BJ (cell line): ENCODE measurements around the gene FLNB. TPM values are rescaled to one million over a fixed set of nuclear protein-coding genes. Genes with fewer than 3 reads are reported as not detected.

Experiments
- CTCF ChIA-PET: fragments of 350-600 bp; formaldehyde crosslinking; extraction: SDS; loops from one replicate; lab custom pipeline; 2021; ENCODE audit warnings: antibody characterized with exemption, inconsistent platforms; lab: Yijun Ruan, JAX
- POLR2A ChIA-PET: fragments of 300-600 bp; sonication (Branson Sonifier 250); formaldehyde crosslinking; extraction: SDS; loops from one replicate; lab custom pipeline; 2021; ENCODE audit warnings: antibody characterized with exemption; lab: Charles Lee
- DNase-seq: peaks from one replicate; pipeline ENCODE4 v3.0.0-alpha.2; 2011; ENCODE audit warnings: low read depth
- H3K27me3 ChIP-seq: 2 replicates; pipeline ENCODE4 v1.6.0; 2011; ENCODE audit warnings: low read length; ENCODE audit not compliant: control insufficient read depth, insufficient read depth
- H3K36me3 ChIP-seq: 2 replicates; pipeline ENCODE4 v1.5.1; 2011; ENCODE audit warnings: low read length; ENCODE audit not compliant: control insufficient read depth, insufficient read depth
- H3K4me3 ChIP-seq: 2 replicates; pipeline ENCODE4 v1.5.1; 2011; ENCODE audit warnings: low read depth, mild to moderate bottlenecking, control low read depth, low read length
- polyA plus RNA-seq: library from polyadenylated mRNA; depleted of rRNA; stranded (reverse); fragments of >200 nt; gene quantifications from 2 replicates; pipeline ENCODE4 v1.2.3, GENCODE V29; 2011
- TF ChIP-seq, protein P1 (sequence below): IDR thresholded peaks from 2 replicates; pipeline ENCODE4 v1.5.1; 2011; ENCODE audit warnings: low read depth, mild to moderate bottlenecking, control low read depth, inconsistent platforms, low read length, moderate library complexity; ENCODE audit not compliant: insufficient read depth

The FLNB gene
- polyA plus RNA-seq, 1 experiment, result 111 TPM

DNA sequence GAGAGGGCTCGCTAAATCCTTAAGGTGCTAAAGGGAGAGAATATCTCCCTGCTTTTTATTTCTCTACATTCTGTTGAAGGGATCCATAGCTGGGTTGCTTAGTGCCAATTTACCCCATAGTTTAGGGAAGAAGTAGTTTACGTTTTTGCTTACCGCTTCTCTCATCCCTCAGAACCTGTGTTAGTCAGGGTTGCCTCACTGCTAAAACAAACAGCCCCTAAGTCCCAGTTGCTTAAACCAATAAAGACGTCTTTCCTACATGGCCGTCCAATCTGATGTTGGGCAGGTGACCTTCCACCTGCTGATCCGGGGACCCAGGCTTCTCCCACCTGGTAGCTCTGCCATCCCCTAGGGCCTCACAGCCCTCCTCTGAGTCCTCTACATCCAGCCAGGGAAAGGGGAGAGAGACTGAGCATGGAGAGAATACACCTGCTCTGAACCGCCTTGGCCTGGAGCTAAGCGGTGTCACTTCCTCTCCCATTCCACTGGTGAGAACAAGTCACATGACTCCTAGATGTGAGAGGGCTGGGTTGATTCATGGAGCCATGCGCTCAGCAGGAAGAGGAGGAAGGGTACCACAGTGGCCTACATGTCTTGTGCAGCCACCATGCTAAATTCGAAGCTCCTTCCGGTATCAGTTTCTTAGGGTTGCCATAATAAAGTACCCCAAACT is 176.2 kb downstream of the FLNB start:
- Histone ChIP-seq H3K27me3 (no peaks in the 10 kb centered on the region; the same call in none of the 2 replicates), H3K4me3 (no peak overlapping the region), H3K36me3 (no peaks in the 10 kb centered on the region)
- DNase-seq, result no peak
- ChIA-PET POLR2A (no interaction called here), CTCF (interaction anchor here (1.2 to 9.9 kb wide), 6 partner anchors 17 to 222 kb away, joined by 4 to 240 read pairs (median 24); partner anchors contain the start of genes HTD2 and RPP14)
- TF ChIP-seq, protein P1, sequence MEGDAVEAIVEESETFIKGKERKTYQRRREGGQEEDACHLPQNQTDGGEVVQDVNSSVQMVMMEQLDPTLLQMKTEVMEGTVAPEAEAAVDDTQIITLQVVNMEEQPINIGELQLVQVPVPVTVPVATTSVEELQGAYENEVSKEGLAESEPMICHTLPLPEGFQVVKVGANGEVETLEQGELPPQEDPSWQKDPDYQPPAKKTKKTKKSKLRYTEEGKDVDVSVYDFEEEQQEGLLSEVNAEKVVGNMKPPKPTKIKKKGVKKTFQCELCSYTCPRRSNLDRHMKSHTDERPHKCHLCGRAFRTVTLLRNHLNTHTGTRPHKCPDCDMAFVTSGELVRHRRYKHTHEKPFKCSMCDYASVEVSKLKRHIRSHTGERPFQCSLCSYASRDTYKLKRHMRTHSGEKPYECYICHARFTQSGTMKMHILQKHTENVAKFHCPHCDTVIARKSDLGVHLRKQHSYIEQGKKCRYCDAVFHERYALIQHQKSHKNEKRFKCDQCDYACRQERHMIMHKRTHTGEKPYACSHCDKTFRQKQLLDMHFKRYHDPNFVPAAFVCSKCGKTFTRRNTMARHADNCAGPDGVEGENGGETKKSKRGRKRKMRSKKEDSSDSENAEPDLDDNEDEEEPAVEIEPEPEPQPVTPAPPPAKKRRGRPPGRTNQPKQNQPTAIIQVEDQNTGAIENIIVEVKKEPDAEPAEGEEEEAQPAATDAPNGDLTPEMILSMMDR, result no peak

DNA sequence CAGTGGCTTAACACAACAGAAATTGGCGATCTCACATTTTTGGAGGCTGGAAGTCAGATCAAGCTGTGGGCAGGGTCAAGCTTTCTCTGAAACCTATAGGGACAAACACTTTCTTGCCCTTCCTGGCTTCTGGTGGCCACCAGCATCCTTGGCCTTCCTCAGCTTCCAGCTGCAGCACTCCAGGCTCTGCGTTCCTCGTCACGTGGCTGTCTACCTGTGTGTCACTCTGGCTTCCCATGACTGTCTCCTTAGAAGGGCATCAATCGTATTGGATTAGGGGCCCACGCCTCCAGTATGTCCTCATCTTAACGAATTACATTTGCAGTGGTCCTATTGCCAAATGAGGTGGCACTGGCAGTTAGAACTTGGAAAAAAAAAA is 176.7 kb downstream of the FLNB start:
- H3K27me3 ChIP-seq, result no peaks in the 10 kb centered on the region; the same call in none of the 2 replicates
- TF ChIP-seq, protein P1, result no peak
- CTCF ChIA-PET, result interaction anchor here (6.3 to 9.9 kb wide), 3 partner anchors 34 to 121 kb away, joined by 45 to 240 read pairs (median 69); partner anchors contain the start of genes HTD2 and RPP14
- POLR2A ChIA-PET, result no interaction called here
- no peak for DNase-seq
- H3K4me3 ChIP-seq, result no peak overlapping the region
- H3K36me3 ChIP-seq, result no peaks in the 10 kb centered on the region

DNA sequence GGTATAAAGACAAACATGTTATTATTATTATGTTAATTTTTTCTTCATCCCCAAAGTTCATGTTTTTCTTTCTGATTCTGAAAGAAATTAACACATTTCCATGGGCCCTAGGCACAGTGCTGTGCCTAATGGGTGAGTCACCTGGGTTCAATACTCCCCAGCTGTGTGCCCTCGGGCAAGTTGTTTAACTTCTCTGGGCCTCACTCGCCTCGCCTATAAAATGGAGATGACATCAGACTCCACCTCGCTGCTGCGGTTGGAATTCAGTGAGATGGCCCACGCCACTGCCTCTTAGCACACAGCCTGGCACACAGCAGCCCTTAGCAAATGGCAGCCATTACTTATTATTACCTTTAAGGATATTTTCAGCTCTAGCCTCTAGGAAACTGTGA is 179.9 kb downstream of the FLNB start:
- Histone ChIP-seq H3K27me3 (no peaks in the 10 kb centered on the region; the same call in 1 of the 2 replicates), H3K36me3 (no peaks in the 10 kb centered on the region), H3K4me3 (no peak overlapping the region)
- CTCF ChIA-PET, result interaction anchor here (0.6 to 9.9 kb wide), 28 partner anchors 9 to 267 kb away, joined by 3 to 240 read pairs (median 5); partner anchors contain the start of genes FLNB, HTD2 and RPP14
- no peak for DNase-seq
- TF ChIP-seq, protein P1, result no peak
- POLR2A ChIA-PET, result interaction anchor here (0.6 kb wide), 1 partner anchor 146 kb away, joined by 3 read pairs; no protein-coding TSS in a partner anchor

DNA sequence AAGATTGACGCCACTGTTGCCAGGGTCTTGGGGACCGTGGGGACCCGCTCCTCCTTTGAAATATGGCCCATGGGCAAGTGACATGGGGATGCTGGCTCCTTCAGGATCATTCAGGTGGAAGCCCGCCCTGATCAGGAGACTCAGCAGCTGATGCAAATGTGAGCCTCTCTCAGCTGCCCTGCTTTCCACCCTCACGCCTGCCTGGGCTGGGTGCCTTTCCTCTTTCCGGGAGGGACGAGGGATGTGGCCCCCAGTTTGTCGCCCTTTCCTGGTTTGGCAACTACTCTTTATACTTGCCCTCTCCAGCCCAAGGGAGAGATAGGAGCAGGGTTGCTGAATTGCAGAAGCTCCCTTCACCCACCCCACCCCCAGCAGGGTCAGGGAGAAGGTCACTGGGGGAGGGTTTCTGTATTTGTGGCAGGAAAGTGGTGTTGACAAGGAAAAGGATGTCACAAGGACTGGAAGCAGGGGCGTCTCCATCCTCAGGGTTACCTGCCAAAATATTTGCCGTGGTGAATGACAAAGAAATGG is 180.8 kb downstream of the FLNB start:
- POLR2A ChIA-PET, result no interaction called here
- CTCF ChIA-PET, result interaction anchor here (0.6 to 9.9 kb wide), 17 partner anchors 8 to 118 kb away, joined by 3 to 240 read pairs (median 7); partner anchors contain the start of genes HTD2 and RPP14
- TF ChIP-seq, protein P1, result no peak

DNA sequence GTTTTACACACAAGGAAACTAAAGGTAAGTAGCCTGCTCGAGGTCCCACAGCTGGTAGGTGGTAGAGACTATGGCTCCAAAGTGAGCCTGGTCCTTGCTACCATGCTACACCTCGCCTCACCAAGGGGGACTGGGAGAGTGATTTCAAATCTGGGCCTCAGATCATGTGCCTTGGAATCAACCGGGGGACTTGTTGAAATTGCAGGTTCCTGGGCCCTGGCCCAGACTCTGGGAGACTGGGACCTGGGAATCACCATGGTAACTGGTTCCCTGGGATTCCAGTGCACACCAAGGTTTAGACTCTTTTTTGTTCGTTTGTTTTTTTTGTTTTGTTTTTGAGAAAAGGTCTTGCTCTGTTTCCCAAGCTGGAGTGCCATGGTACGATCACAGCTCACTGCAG is 181.5 kb downstream of the FLNB start:
- POLR2A ChIA-PET, result no interaction called here
- no peak for DNase-seq
- CTCF ChIA-PET, result interaction anchor here (0.6 to 9.9 kb wide), 7 partner anchors 11 to 117 kb away, joined by 3 to 240 read pairs (median 42); partner anchors contain the start of genes HTD2 and RPP14
- Histone ChIP-seq H3K4me3 (no peak overlapping the region), H3K27me3 (no peaks in the 10 kb centered on the region; the same call in 1 of the 2 replicates), H3K36me3 (no peaks in the 10 kb centered on the region)
- TF ChIP-seq, protein P1, result no peak

More for the DNA sequence above, 180.8 kb downstream of the FLNB start:
- H3K36me3 ChIP-seq, result no peaks in the 10 kb centered on the region
- no peak for DNase-seq
- H3K4me3 ChIP-seq, result no peak overlapping the region
- H3K27me3 ChIP-seq, result no peaks in the 10 kb centered on the region; the same call in 1 of the 2 replicates
